ENCODE measurements around the gene ANK3.

ANK3 gene

DNA sequence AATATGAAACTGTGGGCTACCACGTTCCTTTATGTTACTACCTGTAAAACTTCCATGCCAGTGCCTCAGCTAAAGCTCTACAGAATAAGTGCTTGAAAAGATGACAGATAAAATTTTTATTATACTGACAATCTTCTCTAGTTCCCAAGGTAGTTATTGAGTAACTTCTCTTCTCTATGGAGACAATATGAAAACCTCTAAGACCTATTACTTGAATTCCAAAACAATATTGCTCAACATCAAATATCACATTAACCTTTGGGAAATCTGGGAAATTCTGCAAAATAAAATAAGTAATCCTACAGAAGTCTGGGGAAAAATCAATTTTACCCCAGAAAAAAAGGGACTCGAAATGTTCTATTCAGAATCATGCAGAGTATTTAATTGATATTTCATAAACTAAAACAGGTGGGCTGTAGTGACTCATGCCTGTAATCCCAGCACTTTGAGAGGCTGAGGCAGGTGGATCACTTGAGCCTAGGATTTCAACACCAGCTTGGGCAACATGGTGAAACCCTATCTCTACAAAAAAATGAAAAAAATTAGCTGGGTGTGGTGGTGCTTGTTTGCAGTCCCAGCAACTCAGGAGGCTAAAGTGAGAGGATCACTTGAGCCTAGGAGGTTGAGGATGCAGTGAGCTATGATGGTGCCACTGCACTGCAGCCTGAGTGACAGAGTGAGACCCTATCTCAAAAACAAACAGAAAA lies 23.8 kb upstream of the ANK3 start:
- no peak for DNase-seq

DNA sequence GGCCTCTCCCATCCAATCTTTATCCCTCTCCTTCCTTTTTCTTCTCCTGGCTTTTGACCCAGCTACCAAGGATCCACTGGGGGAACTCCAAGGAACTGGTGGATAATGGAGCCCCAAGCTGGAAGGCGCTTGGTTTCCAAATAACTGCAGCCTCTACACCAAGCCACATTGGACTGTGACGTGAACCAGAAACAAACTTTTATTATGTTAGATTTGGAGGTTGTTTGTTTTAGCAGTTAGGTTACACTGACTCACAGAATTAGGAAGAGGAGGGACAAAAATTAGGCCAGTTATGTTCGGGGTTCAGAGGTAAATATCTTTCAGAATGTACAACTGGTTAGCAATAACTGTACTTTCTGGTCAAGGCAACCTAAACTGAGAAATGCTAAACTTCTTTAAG lies 21.3 kb upstream of the ANK3 start:
- no peak for DNase-seq

DNA sequence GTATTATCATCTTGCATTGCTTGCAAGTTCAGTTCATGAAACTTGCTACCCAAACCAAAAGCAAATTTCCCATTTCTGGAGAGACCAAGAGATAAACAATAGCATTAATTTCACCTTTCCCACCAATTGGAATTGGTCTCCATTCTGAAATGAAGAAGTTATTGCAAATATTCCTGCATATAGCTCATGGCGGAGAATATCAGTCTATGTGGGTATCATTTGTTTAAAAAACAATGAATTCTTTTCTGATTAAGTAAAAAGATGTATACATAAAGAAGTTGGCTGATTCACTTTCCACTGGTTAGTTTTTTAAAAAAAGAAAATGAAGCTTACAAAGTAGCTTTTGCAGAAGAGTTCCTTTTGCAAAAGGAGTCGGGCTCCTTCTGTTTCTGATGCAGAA lies 19.5 kb upstream of the ANK3 start:
- no peak for DNase-seq

DNA sequence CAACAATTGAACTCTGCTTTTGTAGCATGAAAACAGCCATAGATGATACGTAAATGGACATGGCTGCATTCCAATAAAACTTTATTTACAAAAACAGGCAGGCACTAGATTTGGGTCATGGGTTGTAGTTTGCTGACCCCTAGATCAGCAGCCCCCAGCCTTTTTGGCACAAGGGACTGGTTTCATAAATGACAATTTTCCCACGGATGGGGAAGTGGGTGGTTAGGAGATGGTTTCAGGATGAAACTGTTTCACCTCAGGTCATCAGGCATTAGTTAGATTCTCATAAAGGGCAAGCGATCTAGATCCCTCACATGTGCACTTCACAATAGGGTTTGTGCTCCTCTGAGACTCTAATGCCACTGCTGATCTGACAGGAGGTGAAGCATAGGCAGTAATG lies 16.5 kb upstream of the ANK3 start:
- DNase-seq, result no peak

DNA sequence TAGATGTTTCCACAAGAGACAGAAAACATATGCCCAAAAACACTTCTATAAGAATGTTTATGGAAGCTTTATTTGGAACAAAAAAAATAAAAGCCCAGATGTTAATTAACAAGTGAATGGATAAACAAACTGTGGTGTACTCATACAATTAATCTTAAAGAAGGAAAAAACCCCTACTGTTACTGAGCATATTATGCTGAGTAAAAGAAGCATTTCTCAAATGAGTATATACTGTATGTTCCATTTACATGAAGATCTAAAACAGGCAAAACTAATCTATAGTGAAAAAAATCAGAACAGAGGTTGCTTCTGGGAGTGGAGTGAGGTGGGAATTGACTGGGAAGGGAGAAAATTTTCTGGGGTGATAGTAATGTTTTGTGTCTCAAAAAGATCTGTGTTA lies 15.5 kb upstream of the ANK3 start:
- DNase-seq, result no peak

DNA sequence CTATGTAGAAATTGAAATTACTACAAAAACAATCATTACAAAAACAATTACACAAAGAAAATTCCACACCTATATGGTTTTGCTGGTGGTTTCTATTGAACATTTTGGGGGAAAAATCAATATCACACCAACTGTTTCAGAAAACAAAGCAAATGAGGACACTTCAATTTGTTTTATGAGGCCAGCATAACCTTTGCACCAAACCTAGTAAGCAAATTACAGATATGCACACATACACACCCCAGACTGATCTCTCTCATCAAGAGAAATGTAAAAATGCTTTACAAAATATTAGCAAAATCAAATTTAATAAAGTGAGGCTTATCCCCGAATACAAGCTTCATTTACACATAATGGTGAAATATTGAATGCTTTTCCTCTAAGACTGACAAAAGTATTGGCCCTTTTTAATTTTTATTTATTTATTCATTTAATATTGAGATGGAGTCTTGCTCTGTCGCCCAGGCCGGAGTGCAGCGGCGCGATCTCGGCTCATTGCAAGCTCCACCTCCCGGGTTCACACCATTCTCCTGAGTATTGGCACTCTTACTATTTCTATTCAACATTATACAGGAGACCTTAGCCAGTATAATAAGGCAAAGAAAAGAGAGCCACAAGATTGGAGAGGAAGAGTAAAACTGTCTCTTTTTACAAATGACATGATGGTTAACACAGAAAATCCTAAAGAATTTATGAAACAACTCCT lies 13.6 kb upstream of the ANK3 start:
- DNase-seq, result no peak

DNA sequence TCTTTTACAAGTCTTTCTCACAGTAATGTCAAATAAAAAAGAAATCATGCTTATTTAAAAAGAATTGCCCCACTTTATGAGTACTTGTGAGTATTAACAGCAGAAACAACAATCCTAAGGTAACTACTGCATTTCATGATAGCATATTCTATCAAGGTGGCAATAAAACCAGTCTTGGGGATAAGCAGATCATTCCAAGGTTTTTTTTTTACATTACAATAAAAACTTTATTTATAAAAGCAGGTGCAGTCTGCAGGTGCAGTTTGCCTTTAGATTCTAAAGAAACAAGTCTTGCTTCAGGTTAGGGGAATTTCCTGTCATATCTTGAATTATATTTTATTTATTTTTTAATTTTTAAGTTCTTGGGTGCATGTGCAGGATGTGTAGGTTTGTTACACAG lies 10.7 kb upstream of the ANK3 start:
- no peak for DNase-seq

DNA sequence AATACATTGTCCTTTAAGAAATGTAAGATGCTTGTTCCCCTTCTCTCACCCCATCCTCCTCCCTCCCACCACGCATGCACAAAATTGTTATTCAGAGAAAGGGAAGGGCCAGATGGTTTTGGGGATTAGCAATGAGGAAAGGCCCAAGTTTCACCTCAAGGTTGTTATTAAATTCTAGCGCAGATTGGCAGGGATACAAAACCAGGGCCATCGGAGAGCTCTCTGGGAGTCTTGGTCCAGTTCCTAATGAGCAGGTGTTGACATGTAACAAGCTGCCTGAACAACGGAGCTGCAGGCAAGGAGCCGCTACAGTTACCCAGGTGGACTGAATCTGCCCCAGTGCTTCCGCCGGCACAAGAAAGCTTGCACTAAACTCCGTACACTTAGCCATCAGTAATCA lies 9.7 kb upstream of the ANK3 start:
- DNase-seq, result no peak

DNA sequence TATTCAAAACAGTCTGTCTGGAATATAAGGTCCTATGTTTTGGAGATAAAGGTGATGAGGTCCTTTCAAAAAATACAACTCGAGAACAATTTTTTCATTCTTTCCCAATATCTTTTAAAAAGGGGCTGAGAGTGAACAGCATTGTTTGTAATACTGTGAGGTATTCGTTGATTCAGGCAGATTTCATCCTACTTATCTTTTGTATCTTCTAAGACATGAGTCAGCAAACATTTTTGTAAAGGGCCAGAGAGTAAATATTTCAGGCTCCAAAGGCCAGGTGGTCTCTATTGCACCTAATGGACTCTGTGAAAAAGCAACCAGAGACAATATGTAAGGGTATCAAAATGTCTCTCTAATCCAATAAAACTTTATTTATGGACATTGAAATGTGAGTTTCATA lies 8.1 kb upstream of the ANK3 start:
- DNase-seq, result no peak

DNA sequence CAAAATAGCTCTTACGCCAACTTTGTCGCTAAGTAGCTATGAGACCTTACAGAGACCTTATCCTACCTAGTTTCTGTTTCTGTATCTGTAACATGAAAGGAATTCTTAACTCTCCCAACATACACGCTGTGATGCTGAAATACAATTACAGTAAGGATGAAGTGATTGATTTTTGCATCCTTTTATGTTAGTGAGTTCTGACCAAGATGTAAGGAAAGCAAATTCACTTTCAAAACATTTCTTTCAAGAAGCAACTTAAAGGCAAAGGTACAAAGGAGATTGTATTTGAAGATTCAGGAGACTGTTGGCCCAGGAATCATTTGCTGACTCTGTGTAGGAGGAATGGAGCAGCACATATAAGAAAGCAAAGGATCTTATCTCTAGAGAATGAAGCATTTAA lies 7.1 kb upstream of the ANK3 start:
- DNase-seq, result no peak

DNA sequence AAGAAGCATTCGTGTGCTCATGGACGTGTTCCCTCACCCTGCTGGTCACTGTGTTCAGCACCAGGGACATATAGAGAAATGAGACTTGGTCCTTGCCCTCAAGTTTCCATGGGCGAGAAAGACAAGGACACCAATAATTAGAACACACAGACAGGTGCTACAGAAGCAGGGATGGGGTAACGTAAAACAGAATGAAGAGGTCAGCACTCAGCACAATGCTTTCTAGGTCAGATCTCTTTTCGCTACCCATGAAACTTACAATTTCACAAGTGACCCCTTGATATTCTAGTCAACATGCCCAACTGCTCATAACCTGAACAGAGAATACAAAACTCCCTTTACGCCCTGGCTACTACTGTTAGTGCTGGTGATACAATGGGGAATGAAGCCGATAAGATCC lies 6.0 kb upstream of the ANK3 start:
- DNase-seq, result no peak

DNA sequence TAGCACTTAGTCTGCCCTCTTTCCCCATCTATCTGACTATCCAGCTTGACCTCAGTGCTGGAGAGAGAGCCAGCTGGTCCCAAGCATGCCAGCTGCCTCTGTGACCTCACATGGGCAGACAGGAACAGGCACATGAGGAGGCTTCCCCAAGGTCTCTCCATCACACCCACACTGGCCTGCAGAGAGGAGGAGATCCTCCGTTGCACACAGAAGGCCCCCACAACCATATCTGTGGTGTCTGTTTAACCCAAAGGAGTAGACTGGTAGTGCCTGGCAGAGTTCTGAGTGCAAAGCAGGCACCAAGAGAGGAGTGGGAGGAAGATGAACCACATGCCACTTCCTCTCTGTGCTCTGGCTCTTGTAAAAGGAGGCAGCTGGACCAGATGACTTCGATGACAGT lies 4.8 kb upstream of the ANK3 start:
- DNase-seq, result peak in 1 of 2 donors; percentile 53

DNA sequence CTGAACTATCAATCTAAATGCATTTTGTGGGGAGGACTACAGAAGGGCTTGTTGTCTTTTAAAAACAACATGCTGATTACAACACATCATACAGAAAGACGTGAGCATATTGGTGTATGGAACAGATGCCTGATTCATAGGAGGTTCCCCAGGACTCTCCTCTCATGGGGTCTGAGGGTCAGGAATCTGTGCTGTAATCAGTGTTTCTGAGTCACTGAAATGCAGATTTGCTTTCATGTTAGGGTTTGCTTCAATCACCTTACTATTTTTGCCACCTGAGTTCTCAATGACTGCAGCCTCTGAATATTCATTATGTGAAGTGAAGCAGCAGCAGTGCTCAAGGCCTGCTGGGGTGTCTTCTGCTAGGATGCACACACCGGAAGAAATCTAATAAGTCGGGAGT lies 550 bp upstream of the ANK3 start:
- no peak for DNase-seq

DNA sequence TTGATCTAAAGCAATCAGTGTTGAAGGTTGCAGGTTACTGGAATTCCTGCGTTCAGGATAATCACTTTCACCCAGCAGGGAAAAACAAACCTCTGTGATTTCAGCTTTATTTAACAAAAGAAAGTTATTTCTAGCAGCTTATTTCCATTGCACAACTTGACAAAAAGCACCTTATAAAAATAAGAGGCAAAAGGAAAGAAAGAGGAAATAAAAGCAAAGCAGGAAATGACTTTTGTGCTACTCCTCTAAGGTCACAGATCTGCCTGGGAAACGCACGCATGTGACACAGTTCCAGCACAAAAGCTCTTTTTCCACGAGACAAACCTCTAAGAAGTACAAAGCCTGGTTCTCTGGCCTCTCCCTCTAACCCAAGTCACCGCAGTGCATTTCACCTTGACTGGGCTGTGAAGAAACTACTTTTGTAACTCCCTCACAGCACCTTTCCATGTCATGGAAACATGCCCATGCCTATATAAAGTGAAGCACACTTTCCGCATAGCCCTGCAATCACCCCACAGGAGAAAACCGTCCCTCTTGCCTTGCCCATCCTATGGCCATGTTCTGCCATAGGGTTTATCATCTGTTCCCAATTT lies 870 bp downstream of the ANK3 start:
- DNase-seq, result peak; percentile 39 to 60

DNA sequence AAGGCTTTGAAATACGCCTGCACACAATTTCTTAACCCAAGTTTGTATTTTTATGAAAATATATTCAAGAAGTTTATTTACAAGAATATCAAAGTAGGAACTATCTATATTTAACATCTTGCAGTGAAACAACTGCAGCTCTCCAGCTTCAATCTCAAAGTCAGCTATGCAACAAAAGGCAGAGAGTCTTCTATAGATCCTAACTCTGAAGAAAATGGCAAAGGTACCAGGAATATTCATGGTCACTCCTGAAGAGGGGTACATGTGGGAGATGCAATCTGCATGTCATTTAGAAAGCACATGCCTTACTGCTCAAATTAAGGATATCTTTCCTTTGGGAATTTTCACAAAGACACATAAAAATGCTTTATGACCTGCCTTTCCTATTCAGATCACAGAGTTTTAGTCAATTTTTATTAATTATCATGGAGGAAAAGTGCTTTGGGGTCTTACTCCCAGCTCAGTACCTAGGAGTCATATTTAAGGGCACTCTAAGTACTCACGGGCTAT lies 1.5 kb downstream of the ANK3 start:
- no peak for DNase-seq

DNA sequence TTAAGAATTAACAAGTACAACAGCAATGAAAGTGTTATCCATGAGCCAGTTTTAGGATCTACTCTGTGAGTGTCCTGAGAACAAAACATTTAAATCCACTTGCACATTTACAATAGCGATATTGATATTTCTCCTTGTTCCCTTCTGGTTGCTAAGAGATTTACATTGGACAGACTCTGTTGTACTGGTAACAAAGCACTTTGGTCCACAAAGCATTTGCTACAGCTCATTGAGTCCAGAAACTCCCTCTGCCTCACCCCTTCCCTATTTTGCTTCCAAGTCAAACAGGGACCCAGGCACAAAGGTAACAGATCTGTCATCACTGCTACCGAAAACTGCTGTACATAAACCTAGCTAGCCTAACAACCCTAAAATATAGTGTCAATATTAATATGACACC lies 2.1 kb downstream of the ANK3 start:
- peak in 1 of 2 donors; percentile 36 for DNase-seq

DNA sequence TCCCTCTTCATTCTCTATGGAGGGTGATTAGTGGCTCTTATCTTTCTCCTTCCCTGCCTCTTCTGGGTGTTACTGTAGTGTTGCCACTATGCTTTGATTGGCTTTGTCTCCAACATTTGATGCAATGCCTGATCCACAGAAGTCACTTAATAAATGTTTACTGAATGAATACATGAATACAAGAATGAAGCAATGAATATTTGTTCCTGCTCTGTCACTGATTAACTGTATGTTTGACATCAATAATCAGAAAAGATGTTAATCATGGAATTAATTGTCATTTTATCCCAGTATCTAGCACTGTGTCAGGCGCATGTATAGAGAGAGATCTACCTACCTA lies 4.3 kb downstream of the ANK3 start:
- DNase-seq, result no peak

DNA sequence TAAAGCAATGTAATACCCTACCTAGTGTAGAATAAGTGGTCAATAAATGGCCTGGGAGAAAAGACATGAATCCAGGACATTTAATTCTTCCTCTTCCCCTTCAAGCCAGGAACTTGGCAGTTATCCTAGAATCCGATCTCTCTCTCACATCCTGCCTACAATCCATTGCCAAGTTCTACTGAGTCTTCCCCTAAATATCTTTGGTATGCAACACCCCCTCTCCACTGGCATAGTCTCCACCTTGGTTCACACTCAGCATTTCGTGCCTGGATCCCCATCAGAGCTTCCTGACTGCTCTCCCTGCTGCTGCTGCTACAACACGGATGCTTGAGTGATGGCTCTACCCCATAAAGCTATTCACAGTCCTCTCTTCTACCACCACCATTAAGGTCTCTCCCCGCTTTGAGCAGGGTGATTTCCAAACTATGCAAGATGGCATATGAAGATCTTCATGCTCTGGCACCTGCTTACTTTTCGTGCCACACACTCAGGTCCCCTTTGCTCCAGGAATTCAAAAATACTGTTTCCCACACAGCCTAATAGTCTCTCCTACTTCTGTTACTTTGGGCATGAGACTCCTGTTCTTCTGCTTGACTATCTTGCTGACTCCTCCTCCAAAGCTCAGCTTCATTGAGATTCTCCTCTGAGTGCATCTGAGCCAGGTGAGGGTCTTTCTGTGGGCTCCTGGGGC lies 4.8 kb downstream of the ANK3 start:
- no peak for DNase-seq

DNA sequence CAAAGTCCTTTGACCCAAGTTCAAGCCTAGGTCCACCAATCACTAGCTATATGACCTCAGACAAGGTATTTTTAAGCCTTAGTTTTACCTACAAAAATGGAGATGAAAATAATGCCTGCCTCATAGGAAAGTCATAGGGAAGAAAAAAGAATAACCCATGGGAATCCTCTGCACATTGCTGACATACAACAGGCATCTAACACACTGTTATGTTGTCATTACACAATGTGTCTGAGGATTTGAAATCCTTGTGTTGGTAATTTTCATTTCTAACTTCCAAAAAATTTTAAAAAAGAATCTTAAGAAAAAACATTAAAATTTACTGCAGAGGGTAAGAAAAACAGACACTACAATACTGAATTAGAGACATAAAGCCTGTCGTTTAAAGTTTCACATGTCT lies 5.7 kb downstream of the ANK3 start:
- no peak for DNase-seq

DNA sequence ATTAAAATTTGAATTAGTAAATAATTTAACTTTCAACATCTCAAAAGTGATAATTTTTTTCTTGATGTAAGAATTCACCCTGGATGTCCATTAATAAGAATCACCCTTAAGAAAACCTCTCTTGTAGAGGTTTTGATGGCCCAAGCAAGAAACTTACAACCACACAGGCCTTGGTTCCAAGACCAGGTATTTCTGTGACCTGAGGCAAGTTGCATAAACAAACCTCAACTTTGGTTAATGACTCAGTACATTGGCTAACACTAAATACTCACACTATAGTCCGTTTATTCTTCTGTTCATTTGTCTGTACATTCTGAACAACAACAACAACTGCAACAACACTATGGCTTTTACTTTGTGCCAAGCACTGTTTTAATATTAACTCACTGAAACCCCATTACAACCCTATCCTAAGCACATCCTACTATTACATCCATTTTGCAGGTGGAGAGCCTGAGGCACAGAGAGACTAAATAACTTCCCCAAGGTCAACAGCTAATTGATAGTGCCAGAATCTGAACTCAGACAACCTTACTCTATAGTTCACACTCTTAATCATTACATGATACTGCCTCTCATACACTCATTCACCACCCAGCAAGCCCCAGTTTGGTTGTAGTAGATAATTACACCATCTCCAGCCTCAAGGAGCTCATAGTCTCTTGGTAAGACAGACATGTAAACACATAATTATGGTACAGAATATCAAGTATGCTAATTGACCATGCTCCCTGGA lies 6.6 kb downstream of the ANK3 start:
- no peak for DNase-seq

DNA sequence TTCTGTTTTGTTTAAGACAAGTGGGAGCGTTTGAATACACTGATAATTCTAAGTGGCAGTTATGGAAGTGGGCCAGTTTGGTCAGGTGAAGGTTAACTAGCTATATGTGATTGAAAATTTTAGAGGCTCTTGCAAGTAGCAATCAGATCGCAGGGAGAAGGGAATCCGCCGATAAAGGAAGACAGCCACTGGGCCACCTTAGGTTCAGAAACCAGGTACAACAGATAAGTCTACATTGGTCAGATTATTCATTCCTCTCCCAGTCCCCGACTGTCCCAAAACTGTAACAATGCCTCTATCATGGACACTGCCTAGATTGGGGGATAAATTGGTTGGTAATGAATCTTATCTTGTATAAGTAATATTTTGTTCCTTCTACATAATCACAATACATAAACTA lies 8.9 kb downstream of the ANK3 start:
- no peak for DNase-seq

DNA sequence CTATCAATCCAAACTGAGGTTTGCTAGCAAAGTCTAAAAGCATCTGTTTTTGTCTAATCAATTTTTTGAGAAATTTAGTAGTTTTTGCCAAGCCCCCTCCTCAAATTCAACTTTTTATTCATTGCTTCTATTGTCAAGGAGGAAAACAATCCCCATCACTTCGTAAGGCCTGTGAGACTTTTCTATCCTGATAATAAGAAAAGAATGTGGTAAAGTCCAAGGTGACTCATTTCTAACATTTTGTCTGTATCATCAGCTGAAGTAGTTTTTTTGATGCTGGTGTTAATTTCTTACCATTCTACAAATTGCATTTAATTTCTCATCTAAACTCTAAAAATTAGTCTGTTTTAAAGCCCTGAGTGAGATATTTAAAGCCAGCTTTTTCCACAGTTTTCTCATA lies 11.7 kb downstream of the ANK3 start:
- DNase-seq, result no peak

DNA sequence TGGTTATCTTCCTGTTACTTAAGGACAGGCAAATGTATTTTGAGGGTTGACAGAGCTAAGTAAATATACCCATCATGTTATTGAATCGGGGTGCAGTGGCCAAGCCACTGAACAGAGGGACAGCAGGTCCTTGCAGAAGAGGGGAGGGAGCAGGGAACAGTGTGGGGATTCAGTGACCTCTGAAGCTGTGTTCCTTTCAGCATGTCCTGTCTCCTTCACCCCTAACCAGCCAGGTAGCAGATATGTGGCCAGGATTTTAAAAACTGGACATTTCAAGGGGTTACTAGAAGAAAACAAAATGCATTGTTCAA lies 12.7 kb downstream of the ANK3 start:
- DNase-seq, result no peak

Measured in hippocampal formation (tissue), 2 donors.